Mesenchymal stem cell (in vitro differentiated cells and primary cell): ENCODE measurements around the gene SKA1.

Experiments used
- DNase-seq: peaks from one replicate; pipeline ENCODE4 v3.0.0-alpha.2; 2013
- H2AFZ ChIP-seq: one replicate; pipeline ENCODE4 v1.6.1; 2013; ENCODE audit warnings: low read depth, mild to moderate bottlenecking, control low read depth, inconsistent platforms, low read length, moderate library complexity
- H2AK5ac ChIP-seq: 2 replicates; pipeline ENCODE4 v1.6.1; 2013; ENCODE audit warnings: low read length, moderate library complexity, mild to moderate bottlenecking, inconsistent platforms; ENCODE audit not compliant: severe bottlenecking
- H2BK120ac ChIP-seq: one replicate; pipeline ENCODE4 v1.6.1; 2013; ENCODE audit warnings: low read depth, mild to moderate bottlenecking, inconsistent platforms, low read length, moderate library complexity
- H2BK12ac ChIP-seq, 2 experiments: one replicate each; pipeline ENCODE4 v1.6.1; 2013; ENCODE audit warnings: inconsistent platforms in 2 of 2, low read length in 2 of 2, mild to moderate bottlenecking in 2 of 2, moderate library complexity in 2 of 2, control low read depth in 1 of 2
- H2BK15ac ChIP-seq: one replicate; pipeline ENCODE4 v1.6.1; 2013; ENCODE audit warnings: mild to moderate bottlenecking, low read depth, inconsistent platforms; ENCODE audit not compliant: poor library complexity, severe bottlenecking
- H2BK5ac ChIP-seq: 2 replicates; pipeline ENCODE4 v1.6.1; 2013; ENCODE audit warnings: low read depth, mild to moderate bottlenecking, low read length, control low read depth, inconsistent platforms; ENCODE audit not compliant: poor library complexity, severe bottlenecking
- H3K14ac ChIP-seq, 2 experiments: one replicate each; pipeline ENCODE4 v1.6.1; 2013; ENCODE audit warnings: inconsistent platforms in 2 of 2, low read length in 2 of 2, control low read depth in 1 of 2, mild to moderate bottlenecking in 1 of 2, moderate library complexity in 1 of 2
- H3K18ac ChIP-seq, 2 experiments: one replicate each; pipeline ENCODE4 v1.6.1; 2013; ENCODE audit warnings: inconsistent platforms in 2 of 2, low read length in 2 of 2, control low read depth in 1 of 2, low read depth in 1 of 2, mild to moderate bottlenecking in 1 of 2
- H3K23ac ChIP-seq, 2 experiments: one replicate each; pipeline ENCODE4 v1.6.1; 2013; ENCODE audit warnings: inconsistent platforms in 2 of 2, low read length in 2 of 2, mild to moderate bottlenecking in 2 of 2, moderate library complexity in 2 of 2, control low read depth in 1 of 2
- H3K27ac ChIP-seq: 2 replicates; pipeline ENCODE4 v1.5.1; 2013; ENCODE audit warnings: mild to moderate bottlenecking, moderate library complexity, low read length, control low read depth, inconsistent platforms; ENCODE audit not compliant: poor library complexity, severe bottlenecking
- H3K27me3 ChIP-seq, 2 experiments: 2 replicates each; pipeline versions ENCODE4 v1.6.1 to v1.7.0; 2013; ENCODE audit warnings: low read length in 2 of 2, mild to moderate bottlenecking in 2 of 2, moderate library complexity in 2 of 2, control low read depth in 1 of 2, inconsistent platforms in 1 of 2; ENCODE audit not compliant: control insufficient read depth in 1 of 2, insufficient read depth in 1 of 2
- H3K36me3 ChIP-seq, 2 experiments: 2 replicates each; pipeline versions ENCODE4 v1.6.1 to v1.7.0; 2013; ENCODE audit warnings: low read length in 2 of 2, control low read depth in 1 of 2, inconsistent platforms in 1 of 2, low read depth in 1 of 2, mild to moderate bottlenecking in 1 of 2; ENCODE audit not compliant: insufficient read depth in 2 of 2, control insufficient read depth in 1 of 2
- H3K4ac ChIP-seq, 2 experiments: one replicate each; pipeline ENCODE4 v1.6.1; 2013; ENCODE audit warnings: inconsistent platforms in 2 of 2, low read length in 2 of 2, mild to moderate bottlenecking in 2 of 2, moderate library complexity in 2 of 2, control low read depth in 1 of 2, low read depth in 1 of 2
- H3K4me1 ChIP-seq: 2 replicates; pipeline ENCODE4 v1.6.1; 2013; ENCODE audit warnings: low read depth, low read length, control low read depth; ENCODE audit not compliant: control insufficient read depth, insufficient read depth
- H3K4me2 ChIP-seq: 2 replicates; pipeline ENCODE4 v1.6.1; 2013; ENCODE audit warnings: low read length, mild to moderate bottlenecking, inconsistent platforms; ENCODE audit not compliant: poor library complexity, severe bottlenecking
- H3K4me3 ChIP-seq, 2 experiments: 2 replicates each; pipeline versions ENCODE4 v1.5.1 to v1.7.0; 2013; ENCODE audit warnings: low read length in 2 of 2, mild to moderate bottlenecking in 2 of 2, control low read depth in 1 of 2, low read depth in 1 of 2; ENCODE audit not compliant: insufficient read depth in 1 of 2
- H3K79me1 ChIP-seq: replicated peaks from 2 replicates; pipeline ENCODE4 v1.6.1; 2013; ENCODE audit warnings: mild to moderate bottlenecking, control low read depth, low read length, inconsistent platforms; ENCODE audit not compliant: poor library complexity, severe bottlenecking
- H3K9ac ChIP-seq: 2 replicates; pipeline ENCODE4 v1.7.0; 2013; ENCODE audit warnings: mild to moderate bottlenecking, low read length, moderate library complexity
- H3K9me3 ChIP-seq: 2 replicates; pipeline ENCODE4 v1.7.0; 2013; ENCODE audit warnings: mild to moderate bottlenecking, low read length; ENCODE audit not compliant: control insufficient read depth
- H4K8ac ChIP-seq: one replicate; pipeline ENCODE4 v1.6.1; 2013; ENCODE audit warnings: inconsistent platforms, mild to moderate bottlenecking, low read length, moderate library complexity
- H4K91ac ChIP-seq: one replicate; pipeline ENCODE4 v1.6.1; 2013; ENCODE audit warnings: mild to moderate bottlenecking, low read length, inconsistent platforms
- WGBS: methylation state at CpG from one replicate; pipeline ENCODE4 v1.1.7; 2013; ENCODE audit warnings: mixed read lengths; 5-methylcytosine and 5-hydroxymethylcytosine counted together

The SKA1 gene

GRCh38 chr18:50341443-50341842 is 33.4 kb upstream of the SKA1 start:
- Histone ChIP-seq H2AK5ac (no peak overlapping the region), H2BK5ac (no peak overlapping the region), H2BK15ac (no peak overlapping the region), H3K4me2 (no peak overlapping the region), H2BK120ac (no peak overlapping the region), H3K9ac (no peak overlapping the region), H2BK12ac (no peak overlapping the region), H3K27me3 (peaks cover 0 to 25% of the 10 kb centered on the region in 2 experiments), H3K4me3 (no peak overlapping the region), H4K8ac (no peak overlapping the region), H2AFZ (no peak overlapping the region), H3K79me1 (no peaks in the 10 kb centered on the region), H3K14ac (no peak overlapping the region), H3K9me3 (no peaks in the 10 kb centered on the region), H3K18ac (no peak overlapping the region), H3K4ac (no peak overlapping the region), H3K27ac (no peak overlapping the region), H3K36me3 (no peaks in the 10 kb centered on the region), H4K91ac (no peak overlapping the region), H3K4me1 (no peaks in the 10 kb centered on the region), H3K23ac (no peak overlapping the region)
- 81% methylated on average over 2 of the region's 2 CpGs for WGBS
- no peak for DNase-seq

- no peak overlapping the region for H2AK5ac ChIP-seq
- no peak overlapping the region for H3K9ac ChIP-seq
- no peak overlapping the region for H2BK12ac ChIP-seq
- no peak overlapping the region for H2BK120ac ChIP-seq
- H3K23ac ChIP-seq, result no peak overlapping the region
- no peak overlapping the region for H3K27ac ChIP-seq
- no peaks in the 10 kb centered on the region for H3K36me3 ChIP-seq
- H3K4me2 ChIP-seq, result no peak overlapping the region
- H3K4me3 ChIP-seq, result no peak overlapping the region
- WGBS, result 78% methylated on average over 2 of the region's 2 CpGs
- H3K4me1 ChIP-seq, result no peaks in the 10 kb centered on the region
- no peak for DNase-seq
- no peak overlapping the region for H2BK5ac ChIP-seq
- H3K14ac ChIP-seq, result no peak overlapping the region
- no peak overlapping the region for H3K4ac ChIP-seq
- no peaks in the 10 kb centered on the region for H3K79me1 ChIP-seq
- no peak overlapping the region for H4K8ac ChIP-seq
- no peak overlapping the region for H4K91ac ChIP-seq
- H3K9me3 ChIP-seq, result no peaks in the 10 kb centered on the region
- no peak overlapping the region for H2BK15ac ChIP-seq
- H2AFZ ChIP-seq, result no peak overlapping the region
- H3K27me3 ChIP-seq, result peaks cover 4 to 10% of the 10 kb centered on the region in 2 experiments
- H3K18ac ChIP-seq, result no peak overlapping the region
Measured at GRCh38 chr18:50350699-50351098, 24.1 kb upstream of the SKA1 start.

GRCh38 chr18:50356036-50356945 is 18.6 kb upstream of the SKA1 start:
- Histone ChIP-seq H2BK120ac (no peak overlapping the region), H3K4ac (no peak overlapping the region), H3K23ac (no peak overlapping the region), H3K27ac (no peak overlapping the region), H2BK15ac (no peak overlapping the region), H3K4me2 (no peak overlapping the region), H2BK5ac (no peak overlapping the region), H3K9ac (no peak overlapping the region), H3K79me1 (no peaks in the 10 kb centered on the region), H4K91ac (no peak overlapping the region), H3K27me3 (peaks cover 10 to 27% of the 10 kb centered on the region in 2 experiments), H3K4me1 (peaks cover 1% of the 10 kb centered on the region), H3K14ac (no peak overlapping the region), H2AK5ac (no peak overlapping the region), H2BK12ac (no peak overlapping the region), H3K36me3 (no peaks in the 10 kb centered on the region), H4K8ac (no peak overlapping the region), H3K4me3 (no peak overlapping the region), H3K9me3 (no peaks in the 10 kb centered on the region), H2AFZ (no peak overlapping the region), H3K18ac (no peak overlapping the region)
- 13% methylated on average over 4 of the region's 4 CpGs for WGBS
- peak; percentile 49 for DNase-seq

- no peak overlapping the region for H2BK15ac ChIP-seq
- no peak overlapping the region for H4K91ac ChIP-seq
- no peak overlapping the region for H3K4me3 ChIP-seq
- H3K4ac ChIP-seq, result no peak overlapping the region
- H4K8ac ChIP-seq, result no peak overlapping the region
- H2BK5ac ChIP-seq, result no peak overlapping the region
- no peaks in the 10 kb centered on the region for H3K79me1 ChIP-seq
- no peak for DNase-seq
- H3K4me1 ChIP-seq, result peaks cover 1% of the 10 kb centered on the region
- peaks cover 7 to 17% of the 10 kb centered on the region in 2 experiments for H3K27me3 ChIP-seq
- H3K27ac ChIP-seq, result no peak overlapping the region
- no peak overlapping the region for H3K9ac ChIP-seq
- no peak overlapping the region for H2BK12ac ChIP-seq
- no peak overlapping the region for H3K4me2 ChIP-seq
- 33% methylated on average over 1 of the region's 1 CpG for WGBS
- no peaks in the 10 kb centered on the region for H3K9me3 ChIP-seq
- no peak overlapping the region for H2AFZ ChIP-seq
- H2BK120ac ChIP-seq, result no peak overlapping the region
- no peak overlapping the region for H3K18ac ChIP-seq
- H2AK5ac ChIP-seq, result no peak overlapping the region
- H3K23ac ChIP-seq, result no peak overlapping the region
- no peaks in the 10 kb centered on the region for H3K36me3 ChIP-seq
- H3K14ac ChIP-seq, result no peak overlapping the region
Measured at GRCh38 chr18:50358844-50359243, 16.0 kb upstream of the SKA1 start.
